ENCODE measurements around the gene KCNJ15.

Gene KCNJ15

DNA sequence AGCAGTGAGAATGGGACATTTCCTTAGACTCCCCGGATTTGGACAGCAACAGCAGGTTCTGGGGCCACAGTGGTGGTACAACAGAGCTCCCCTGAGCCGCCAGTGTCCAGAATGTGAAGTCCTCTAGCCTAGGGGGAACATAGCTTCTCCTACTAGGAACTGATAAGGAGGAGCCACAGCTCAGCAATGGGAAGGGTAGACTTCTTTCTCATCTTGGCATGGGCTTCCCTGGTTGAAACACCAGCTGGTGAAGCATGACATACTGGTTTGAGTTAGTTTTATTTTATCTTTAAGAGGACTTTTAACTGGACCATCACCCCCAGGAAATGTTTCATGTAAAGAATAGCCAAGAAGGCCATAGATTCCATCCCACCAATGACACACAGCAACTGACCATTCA, 68.4 kb downstream of the KCNJ15 start:
- DNase-seq (ENCODE audit: low read depth in 2 of 2, low spot score in 1 of 2) = no peak

DNA sequence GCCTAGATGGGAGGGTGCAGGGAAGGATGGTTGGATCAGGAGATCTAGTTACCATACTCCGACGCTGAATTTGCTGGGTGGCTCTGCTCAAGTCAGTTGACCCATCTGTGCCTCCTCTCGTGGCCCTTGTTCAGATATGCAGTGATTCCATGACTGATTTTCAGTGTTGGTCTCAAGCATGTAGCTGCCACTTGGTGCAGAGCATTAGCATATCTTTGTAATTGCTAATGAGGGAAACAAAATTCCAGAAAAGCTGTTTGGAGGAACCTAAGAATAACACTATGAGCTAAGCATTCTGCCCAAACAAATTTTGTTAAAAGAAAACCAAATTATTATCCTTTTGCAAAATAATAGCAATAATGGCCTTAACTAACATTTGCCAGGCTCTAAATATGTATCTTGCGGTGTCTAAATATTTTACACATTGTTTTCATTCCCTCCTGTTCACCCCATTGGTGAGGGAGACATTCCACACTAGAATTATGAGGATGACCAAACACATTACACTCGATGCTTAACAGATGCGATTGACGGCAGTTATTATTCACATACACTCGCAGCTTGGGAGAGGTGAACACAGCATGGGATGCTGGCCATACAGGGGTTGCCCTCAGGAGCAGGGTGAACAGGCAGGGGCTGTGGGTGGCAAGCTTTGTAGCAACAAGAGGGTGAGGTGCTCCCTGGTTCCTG, 69.1 kb downstream of the KCNJ15 start:
- DNase-seq (ENCODE audit: low read depth in 2 of 2, low spot score in 1 of 2) = no peak

DNA sequence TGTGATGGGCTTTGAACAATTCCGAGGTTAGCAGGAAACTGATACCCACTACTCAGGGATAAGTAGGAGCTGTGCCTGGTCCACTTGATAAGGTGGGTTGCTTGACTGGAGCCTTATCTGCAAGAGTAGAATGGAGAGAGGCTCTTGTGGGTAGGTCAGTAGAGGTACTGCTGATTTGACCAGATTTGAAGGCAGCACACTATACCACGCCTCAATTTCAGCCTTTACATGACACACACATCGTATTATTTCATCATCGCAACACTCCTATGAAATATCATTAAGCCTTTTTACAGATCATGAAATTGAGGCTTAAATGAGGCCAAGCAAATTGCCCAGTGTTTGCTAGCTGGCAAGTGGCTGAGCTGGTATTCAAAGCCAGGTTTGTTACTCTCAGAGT, 69.6 kb downstream of the KCNJ15 start:
- DNase-seq (ENCODE audit: low read depth in 2 of 2, low spot score in 1 of 2) = no peak

DNA sequence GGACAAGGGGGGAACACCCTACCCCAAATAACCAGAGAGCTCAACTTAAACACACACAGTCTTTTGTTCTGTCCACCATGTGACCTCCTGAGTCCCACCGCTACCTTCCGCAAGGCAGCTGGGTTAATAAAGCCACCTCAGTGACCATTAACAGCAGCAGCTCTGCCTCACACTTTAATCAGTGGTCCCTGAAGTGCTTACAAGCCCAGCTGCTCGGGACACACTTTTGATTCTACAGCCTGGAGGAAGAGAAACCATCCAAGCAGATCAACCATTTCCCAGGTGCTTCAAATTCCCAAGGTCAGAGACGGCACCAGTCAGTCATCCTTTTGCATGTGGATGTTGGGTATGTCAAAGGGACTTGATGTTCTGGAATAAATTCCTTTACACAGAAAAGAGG, 70.1 kb downstream of the KCNJ15 start:
- no peak for DNase-seq (ENCODE audit: low read depth in 2 of 2, low spot score in 1 of 2)

DNA sequence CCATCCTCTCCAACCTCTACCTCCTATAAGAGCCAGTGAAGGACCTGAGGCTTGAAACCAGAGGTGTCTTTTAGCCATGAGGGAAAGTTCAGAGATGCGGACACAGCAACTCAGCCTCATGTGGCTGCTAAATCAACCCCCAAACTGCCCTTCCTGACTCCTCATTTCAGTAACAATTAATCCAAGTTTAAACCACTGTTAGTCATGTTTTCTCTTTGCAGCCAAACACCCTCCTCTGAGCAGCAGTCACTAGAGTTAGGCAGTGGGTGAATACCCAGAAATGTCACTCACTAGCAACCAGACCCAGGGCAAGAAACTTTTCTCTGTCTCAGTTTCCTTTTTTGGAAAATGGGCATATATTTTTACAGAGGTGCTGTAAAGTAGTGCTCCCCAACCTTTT, 71.2 kb downstream of the KCNJ15 start:
- DNase-seq (ENCODE audit: low read depth in 2 of 2, low spot score in 1 of 2) = no peak

DNA sequence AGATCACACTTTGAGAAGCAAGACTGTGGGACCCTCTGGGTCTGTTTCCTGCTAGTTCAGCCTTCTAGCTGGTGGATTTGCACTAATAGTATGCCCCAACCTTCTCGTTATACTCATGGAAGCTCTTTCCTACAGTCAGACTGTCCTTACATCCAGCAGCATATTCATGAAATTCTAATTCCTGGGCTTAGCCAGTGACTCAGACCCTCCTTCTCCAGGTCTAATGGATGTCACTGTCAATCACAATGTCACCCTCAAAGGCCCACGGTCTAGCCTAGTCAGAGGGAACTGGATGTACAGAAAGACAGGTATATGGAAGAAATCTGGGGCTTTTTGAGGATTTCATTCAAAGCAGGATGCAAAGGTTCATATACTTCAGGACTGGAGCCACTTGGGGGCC, 72.4 kb downstream of the KCNJ15 start:
- no peak for DNase-seq (ENCODE audit: low read depth in 2 of 2, low spot score in 1 of 2)

DNA sequence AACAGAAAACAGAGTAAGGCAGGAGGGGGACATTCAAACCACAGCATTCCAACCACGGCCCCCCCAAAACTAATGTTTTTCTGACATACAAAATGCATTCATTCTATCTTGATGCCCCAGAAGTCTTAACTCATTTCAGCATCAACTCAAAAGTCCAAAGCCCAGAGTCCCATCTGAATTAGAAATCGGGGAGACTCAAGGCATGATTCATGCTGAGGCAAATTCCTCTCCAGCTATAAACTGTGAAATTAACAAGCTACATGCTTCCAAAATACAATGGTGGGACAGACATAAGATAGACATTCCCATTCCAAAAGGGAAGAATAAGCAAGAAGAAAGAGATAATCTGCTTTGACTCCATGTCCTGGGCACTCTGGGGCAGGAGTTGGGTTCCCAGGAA, 73.9 kb downstream of the KCNJ15 start:
- DNase-seq (ENCODE audit: low read depth in 2 of 2, low spot score in 1 of 2) = no peak

DNA sequence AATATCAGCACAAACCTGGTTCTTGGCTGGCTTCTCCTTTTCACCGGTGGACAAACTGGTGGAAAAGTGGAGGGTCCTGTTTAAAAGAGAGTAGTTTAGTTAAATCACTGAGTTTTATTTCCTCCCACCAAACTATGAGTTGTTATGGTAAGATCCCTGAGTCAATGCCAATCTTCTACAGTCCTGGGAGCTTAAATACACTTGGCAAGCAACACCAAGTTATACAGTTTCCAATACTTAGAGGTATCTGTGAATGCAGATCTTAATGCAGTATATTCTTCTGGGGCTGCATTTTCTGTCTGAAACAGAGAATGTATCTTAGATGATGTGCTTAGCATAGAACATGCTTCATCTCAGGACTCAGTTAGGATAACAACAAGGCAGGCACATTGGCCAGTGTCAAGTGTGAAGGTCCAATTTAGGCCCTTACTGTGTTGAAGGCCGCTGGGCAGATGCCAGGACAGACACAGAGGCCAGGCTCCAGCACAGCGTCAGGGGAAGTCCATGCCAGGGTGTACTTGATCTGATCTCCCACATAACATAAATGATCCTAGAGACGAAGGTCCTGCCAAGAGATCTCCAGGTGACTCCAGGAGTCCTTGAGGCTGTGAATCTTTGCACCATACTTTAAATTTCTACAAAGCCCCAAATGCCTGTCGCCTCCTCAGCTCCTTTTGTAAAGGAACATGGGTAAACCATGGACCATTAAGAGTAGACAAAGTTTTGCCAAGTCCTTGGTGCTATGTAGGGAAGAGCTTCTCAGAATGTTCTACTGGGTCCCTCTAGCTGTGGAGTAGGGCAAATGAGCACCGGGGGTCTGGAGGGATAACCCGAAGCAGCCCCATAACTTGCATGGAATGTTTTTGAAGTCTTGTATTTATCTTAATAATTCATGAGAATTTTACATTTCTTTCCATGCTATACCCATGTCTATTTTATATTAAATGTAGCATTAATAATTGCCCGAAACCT, 76.8 kb downstream of the KCNJ15 start:
- no peak for DNase-seq (ENCODE audit: low read depth in 2 of 2, low spot score in 1 of 2)

DNA sequence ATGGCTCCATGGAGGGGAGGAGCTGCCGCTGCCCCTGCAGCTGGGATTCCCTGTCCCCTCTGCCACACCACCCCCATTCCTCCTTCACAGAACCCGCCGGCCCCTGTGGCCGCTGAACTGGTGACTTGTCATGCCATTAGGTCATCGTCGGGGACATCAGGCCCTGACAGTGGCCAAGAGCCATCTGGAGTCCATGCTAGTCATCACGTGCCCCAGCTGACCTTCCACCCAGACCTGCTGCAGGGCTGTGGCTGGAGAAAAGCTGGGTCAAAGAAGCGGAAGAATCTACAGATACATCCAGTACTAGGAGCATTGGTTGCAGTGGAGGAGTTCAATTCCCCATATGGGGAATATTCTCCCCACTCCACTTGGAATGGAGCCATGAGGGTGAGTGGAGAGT, 78.1 kb downstream of the KCNJ15 start:
- no peak for DNase-seq (ENCODE audit: low read depth in 2 of 2, low spot score in 1 of 2)

DNA sequence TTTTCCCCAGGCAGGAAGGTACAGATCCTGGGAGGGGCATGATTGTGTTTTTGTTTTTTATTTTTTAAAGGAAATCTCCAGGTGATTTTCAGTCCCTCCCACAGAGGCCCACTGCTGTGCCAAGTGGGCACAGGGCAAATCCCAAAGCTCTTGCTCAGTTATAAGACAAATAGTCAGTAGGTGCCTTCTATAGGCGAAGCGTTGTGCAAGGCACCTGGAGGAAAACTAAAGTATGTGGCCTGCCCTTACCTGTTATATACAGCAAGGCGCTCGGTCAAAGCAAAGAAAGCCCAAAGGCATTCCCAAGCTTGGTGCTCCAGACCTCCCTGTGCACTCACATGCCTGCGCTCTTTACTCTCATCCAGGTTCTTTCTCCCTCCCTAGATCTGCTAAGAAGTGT, 81.0 kb downstream of the KCNJ15 start:
- DNase-seq (ENCODE audit: low read depth in 2 of 2, low spot score in 1 of 2) = no peak

DNA sequence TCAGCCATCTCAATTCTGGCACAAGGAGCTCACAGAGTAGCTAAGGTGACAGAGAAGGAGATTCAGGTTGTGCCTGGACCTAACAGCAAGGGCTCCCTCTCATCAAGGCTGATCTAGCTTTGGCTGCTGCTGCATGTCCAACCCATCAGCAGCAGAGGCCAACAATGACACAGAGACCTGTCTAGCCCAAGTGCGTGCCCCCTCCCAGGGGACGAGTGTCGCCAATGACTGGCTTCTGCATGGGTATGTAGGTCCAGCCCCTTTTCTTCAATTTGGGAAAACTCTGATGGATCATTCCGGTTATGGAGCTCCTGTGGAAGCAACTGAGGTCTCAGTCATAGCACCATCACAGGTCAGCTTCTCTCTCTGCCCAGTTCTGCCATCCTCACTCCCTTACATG, 83.3 kb downstream of the KCNJ15 start:
- DNase-seq (ENCODE audit: low read depth in 2 of 2, low spot score in 1 of 2) = no peak

DNA sequence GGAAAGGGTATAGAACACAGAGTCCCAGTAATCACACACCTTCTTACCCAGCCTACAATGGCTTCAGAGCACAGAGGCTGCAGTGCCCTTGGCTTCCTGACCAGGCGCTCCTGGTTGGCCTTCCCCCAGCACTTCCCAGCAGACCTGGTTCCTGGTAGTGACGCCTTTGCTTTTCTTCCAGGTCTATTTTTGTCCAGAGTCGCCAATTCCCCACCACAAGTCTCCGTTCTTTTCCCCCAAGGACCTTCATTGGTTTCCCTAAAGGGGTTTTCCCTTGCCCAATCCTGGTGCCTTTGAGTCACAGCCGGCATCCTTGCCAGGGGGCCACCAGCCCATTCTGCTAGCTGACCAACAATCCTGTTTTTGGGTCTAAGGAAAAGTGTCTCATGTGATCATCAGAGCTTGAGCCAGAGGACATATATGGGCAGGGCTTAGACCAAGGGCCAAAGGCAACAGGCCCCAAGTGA, 84.8 kb downstream of the KCNJ15 start:
- no peak for DNase-seq (ENCODE audit: low read depth in 2 of 2, low spot score in 1 of 2)

DNA sequence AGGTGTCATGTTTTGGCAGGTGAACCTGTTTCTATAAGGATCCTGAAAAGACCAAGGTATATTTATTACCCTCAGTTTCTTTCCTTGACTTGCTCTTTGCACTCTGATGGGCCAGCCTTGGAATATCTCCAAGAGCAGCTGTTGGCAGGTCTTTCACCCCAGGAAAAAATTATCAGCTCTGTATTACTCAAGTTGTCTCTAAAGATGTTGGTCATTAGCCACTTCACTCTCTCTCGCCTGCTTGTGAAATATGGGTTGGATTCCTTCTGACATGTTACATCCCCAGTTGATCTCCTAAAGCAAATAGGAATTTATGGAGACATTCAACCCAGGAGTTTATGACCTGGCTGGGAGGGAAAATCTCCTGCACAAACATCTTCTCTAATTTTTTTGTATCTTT, 85.9 kb downstream of the KCNJ15 start:
- DNase-seq (ENCODE audit: low read depth in 2 of 2, low spot score in 1 of 2) = no peak

DNA sequence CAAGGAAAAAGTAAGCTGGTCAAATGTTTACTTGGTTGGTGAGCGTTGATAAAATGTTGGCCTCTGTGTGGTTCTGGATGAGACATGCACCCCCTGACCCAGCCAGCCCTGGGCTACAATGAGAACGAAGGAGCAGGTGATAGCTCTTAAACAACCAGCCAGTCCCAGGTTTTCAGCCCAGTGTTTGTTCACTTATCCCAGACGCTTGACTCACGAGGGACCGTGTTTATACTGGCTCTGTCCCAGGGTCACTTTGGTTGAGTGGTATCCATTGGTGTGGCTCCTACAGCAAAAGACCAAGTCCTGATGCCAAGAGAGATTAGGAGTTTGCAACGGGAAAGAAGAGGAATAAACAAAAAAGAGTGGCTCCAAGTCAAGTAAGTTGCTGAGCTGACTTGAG, 86.9 kb downstream of the KCNJ15 start:
- no peak for DNase-seq (ENCODE audit: low read depth in 2 of 2, low spot score in 1 of 2)

DNA sequence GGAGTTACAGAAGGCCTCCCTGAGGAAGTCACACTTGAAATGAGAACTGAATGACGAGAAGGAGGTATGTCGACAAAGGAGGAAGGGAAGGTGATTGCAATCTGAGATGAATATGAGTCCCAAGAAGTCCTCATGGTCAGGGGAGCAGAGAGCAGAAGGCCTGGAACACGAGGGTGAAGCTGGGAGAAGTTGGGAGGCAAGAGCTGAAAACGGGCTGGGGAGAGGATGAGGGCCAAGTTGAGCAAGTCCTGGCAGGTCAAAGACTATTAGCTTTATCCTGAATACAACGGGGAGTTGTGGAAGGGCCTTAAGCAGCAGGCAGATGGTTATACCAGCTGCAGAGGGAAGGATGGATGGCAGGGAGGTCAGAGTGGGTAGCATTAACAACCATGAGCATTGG, 89.5 kb downstream of the KCNJ15 start:
- no peak for DNase-seq (ENCODE audit: low read depth in 2 of 2, low spot score in 1 of 2)

DNA sequence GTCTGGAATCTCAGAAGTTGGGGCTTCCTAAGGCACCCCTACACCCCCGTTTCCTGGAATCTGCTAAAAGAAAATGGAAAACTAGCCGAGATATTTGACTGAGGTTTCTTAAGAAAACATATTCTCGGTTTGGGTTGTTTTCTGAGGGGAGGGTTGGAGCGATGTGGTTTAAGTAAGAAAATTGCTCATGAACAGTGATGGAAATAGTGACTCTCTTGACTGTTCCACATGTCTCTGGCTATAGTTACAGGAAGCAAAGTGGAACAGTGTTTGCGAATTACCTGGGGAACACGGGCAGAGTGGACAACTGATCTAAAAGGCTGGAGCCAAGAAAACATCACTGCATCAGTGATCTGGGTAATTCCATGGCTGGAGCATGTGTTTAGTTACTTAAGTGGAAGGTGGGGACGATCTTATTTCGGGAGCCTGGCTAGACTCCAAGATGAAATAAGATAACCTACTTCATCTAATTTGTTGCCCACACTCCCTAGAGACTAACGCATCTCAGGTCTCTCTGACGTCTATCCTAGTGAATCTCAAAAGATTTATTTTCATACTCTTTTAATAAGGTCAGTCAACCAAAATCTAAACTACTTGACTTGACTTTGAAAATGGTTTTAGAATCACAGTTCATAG, 92.4 kb downstream of the KCNJ15 start:
- DNase-seq (ENCODE audit: low read depth in 2 of 2, low spot score in 1 of 2) = no peak

DNA sequence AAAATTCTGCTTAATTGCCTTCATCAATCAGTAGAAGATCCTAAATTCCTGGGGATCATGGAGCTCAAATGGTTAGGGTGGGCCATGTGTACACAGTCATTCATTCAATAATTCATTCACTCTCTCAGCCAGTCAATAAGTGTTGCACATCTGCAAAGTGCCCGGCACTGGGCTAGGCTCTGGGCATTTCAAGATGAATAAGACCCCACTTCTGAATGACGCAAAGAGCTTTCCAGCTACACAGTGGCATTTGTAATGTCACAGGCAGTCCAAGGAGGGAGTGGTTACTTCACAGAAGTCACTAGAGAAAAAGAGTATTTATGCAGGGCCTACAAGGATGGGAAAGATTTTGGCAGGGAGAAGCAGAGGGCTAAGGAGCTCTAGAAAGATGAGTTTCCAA, 93.2 kb downstream of the KCNJ15 start:
- DNase-seq (ENCODE audit: low read depth in 2 of 2, low spot score in 1 of 2) = no peak

DNA sequence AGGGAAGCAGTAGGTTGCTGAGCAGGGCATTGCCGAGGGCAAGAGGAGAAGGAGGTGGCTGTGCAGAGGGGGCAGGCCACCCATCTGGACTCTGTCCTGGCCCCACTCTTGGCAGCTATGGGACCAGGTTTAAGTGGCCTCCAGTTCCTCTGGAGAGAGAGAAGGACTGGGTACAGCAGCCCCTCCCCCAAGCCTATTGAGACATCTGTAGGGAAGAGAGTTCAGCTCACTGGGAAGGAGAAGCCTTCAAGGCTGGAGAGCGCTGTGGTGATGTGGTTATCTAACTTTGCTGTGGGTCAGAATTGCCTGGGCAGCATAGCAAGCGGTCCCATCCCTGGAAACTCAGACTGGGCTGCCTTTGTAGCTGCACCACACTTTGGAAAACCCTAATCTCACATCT, 93.9 kb downstream of the KCNJ15 start:
- no peak for DNase-seq (ENCODE audit: low read depth in 2 of 2, low spot score in 1 of 2)

DNA sequence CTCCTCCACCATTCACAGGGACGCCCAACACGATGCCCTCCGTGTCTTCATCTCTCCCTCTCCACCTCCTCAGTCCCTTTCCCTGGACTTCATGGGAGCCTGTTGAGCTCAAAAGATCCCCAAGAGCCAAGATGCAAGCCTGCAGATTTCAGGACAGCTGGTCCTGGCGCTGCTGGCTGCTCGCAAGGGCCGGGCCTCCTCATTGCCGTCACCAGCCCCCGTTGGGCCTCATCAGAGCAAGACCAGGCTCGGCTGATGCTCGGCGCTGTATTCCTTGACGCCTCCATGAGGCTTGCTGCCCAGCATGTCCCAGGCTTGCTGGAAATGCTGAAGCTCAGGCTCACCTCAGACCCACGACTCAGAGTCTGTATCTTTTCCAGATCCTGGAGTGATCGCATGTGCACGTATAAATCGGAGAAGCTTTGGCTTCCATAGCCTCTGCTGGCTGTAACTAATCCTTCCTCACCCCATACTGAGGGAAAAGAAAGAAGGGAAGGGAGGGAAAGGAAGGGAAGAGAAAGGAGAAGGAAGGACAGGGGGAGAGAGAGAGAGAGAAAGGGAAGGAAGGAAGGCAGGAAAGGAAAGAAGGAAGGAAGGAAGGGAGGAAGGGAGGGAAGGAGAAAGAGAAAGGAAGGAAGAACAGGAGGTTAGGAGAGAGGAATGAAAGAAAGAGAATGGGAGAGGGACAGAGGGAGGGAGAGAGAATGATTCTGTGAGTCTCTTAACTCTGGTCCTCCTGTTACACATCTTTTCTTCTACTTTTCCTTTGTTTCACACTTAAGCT, 94.6 kb downstream of the KCNJ15 start:
- DNase-seq (ENCODE audit: low read depth in 2 of 2, low spot score in 1 of 2) = no peak

DNA sequence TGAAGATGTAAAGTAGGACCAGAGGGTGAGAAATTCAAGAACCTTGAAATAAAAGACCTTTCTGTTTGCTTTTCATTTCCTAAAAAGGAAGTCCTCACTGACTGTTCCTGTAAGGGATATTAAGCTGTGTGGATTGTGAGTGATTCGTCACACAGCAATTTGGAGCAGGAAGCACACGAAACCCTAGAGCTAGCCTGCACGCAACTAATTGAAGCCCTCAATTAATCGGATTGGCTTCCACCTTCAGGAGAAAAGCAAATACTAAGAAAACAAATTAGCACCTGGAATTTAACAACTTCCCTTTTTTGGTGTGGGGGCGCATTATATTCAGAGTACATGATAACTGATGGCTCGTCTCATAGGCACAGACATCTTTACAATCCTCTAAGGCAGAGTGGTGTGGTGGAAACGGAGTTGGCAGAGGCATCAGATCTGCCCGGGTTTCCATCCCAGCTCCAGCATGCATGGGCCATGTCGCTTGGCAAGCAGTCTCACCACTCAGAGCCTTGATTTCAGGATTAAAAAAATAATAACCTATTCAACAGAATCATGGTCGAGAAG, 95.2 kb downstream of the KCNJ15 start:
- no peak for DNase-seq (ENCODE audit: low read depth in 2 of 2, low spot score in 1 of 2)
